ENCODE data around the gene FBLN2.

Gene FBLN2

GRCh38 chr3:13569201-13569600 is 20.3 kb downstream of the FBLN2 start:
- no peak for DNase-seq

DNA sequence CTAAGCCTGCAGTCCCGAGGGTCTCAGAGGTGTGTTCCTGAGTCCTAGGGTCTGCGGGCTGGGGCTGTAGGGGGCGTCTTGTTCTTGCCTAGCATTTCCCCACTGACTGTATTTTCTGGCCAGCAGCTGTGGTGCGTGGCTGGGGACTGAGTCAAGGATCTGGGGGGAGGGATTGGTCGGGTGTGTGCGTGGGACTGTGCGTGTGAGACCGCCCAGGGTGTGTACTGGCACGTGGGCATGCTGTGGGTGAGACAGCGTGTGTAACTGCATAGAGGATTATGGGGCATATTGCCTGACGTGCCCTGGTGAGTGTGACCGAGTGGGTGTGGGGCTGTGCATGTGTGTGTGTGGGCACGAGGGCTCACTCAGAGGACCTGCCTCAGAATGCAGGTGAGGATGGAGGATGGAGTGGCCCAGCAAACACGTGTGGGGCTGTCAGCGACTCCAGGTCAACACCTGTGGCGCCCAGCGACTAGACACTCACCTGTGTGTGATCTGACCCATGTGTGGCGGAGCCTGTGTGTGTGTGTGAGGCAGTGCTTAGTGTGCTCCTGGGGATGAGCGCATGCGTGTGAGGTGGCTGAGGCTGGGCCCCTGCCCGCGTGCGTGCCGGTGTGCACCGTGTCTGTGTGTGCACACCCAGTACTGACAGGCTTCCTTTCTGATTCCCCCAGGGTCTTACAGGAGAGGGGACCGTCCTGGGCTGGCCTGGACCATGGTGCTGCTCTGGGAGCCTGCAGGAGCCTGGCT is 20.9 kb downstream of the FBLN2 start:
- DNase-seq = no peak

GRCh38 chr3:13570391-13571194 is 21.7 kb downstream of the FBLN2 start:
- no peak for DNase-seq

- no peak for DNase-seq
Observed at GRCh38 chr3:13571264-13571663, 22.3 kb downstream of the FBLN2 start.

DNA sequence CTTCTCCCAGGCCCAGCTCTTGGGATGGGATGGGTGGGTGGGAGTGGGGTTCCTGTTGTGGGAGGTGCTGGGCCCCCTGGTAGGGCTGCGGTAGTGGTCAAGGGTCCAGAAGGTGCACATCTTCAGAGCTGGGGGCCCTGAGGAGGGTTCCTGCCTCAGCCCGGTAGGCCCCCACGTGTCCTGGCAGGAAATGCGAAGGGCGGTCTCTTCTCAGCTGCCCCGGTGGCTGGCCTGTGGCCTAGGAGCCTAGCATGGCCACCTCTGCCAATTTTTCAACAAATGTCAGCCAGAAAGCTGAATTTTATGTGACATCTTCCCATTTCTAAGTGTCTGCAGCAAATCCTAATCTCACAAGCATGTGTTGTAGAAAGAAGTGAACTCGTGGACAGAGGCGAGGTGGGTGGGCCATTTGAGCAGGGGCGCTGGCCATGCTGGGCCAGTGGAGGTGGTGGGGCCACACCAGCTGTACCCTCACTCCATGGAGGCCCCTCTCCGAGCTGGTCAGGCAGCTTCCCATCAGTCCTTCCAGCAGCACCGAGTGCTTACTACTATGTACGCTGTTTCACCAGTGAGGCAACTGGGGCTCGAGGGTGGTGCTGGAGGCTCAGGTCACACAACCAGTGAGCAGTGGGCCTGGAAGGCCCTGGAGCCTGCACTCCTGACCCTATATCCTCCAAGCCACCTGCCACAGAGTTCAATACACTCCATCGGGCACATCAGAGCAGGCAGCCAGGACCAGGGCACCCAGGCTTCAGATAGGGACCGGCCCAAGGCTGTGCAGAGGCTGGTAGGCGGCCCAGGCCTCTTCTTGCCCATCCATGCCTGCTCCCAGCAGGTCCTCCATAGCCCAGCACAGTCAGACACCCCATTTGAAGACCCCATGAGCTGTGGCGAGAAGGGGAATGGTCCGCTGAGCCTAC is 23.2 kb downstream of the FBLN2 start:
- no peak for DNase-seq

DNA sequence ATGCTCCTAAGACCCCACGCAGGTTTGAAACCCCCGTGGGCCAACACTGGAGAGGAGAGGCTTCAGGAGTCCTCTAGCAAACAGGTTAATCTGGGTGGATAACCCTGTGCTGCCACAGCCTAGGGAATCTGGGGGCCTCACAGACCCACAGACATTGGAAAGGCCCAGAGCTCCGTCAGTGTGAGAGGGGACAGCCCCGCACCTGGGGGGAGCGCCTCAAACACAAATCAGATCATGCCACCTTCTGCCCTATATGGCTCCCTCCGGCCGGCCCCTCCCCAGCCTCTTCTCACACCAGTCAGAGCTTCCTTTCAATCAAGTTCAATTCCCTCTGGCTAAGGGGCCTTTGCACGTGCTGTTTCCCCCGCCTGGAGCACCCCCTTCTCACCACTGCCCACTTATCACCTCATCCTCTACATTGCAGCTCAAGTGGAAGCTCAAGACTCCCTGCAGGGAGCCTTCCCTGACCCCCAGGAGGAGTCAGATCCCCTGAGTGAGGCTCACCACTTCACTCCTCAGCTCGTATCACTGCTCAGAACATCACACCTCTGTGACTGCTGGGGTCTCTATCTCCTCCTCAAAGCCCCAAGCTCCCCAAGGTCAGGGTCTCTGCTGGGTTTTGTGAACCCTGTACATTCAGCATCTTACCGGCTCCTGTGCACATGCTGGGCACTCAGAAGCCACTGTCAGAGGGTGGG is 24.1 kb downstream of the FBLN2 start:
- DNase-seq = no peak

- DNase-seq = no peak
Observed at GRCh38 chr3:13574083-13574797, 25.3 kb downstream of the FBLN2 start.

DNA sequence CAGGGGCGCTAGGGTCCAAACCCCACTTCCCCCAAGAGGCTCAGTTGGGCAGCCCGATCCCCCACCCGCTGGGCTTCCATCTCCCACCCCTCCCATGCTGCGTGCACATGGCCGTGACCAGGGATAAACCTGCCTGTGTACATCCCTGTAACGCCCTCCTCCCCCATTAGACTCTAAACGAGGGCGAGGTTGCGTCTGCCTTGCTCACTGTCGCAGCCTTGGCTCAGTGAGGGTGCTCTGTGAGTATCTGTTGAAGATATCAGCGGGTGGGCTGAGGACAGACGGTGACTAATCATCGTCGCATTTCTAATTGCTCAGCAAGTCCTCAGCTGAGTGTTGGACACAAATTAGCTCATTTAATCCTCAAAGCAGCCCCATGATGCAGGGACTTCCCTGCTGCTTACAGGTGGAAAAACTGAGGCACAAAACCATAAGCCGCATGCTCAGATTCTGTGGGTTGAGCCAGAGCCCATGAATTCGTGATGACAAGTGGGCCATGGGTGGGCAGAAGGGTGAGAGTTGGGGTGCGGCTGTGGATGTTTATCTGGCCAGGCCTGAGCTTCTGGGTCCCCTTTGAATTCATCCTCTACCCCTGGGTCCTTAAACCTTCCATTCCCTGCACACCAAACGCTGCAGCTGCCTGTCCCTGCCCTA is 26.0 kb downstream of the FBLN2 start:
- no peak for DNase-seq

- no peak for DNase-seq
Observed at GRCh38 chr3:13575459-13576061, 26.6 kb downstream of the FBLN2 start.

- no peak for DNase-seq
Observed at GRCh38 chr3:13577181-13578121, 28.5 kb downstream of the FBLN2 start.

- no peak for DNase-seq
Observed at GRCh38 chr3:13578251-13578650, 29.3 kb downstream of the FBLN2 start.

GRCh38 chr3:13579063-13579462 is 30.1 kb downstream of the FBLN2 start:
- DNase-seq = no peak

- no peak for DNase-seq
Observed at GRCh38 chr3:13580256-13581023, 31.5 kb downstream of the FBLN2 start.

DNA sequence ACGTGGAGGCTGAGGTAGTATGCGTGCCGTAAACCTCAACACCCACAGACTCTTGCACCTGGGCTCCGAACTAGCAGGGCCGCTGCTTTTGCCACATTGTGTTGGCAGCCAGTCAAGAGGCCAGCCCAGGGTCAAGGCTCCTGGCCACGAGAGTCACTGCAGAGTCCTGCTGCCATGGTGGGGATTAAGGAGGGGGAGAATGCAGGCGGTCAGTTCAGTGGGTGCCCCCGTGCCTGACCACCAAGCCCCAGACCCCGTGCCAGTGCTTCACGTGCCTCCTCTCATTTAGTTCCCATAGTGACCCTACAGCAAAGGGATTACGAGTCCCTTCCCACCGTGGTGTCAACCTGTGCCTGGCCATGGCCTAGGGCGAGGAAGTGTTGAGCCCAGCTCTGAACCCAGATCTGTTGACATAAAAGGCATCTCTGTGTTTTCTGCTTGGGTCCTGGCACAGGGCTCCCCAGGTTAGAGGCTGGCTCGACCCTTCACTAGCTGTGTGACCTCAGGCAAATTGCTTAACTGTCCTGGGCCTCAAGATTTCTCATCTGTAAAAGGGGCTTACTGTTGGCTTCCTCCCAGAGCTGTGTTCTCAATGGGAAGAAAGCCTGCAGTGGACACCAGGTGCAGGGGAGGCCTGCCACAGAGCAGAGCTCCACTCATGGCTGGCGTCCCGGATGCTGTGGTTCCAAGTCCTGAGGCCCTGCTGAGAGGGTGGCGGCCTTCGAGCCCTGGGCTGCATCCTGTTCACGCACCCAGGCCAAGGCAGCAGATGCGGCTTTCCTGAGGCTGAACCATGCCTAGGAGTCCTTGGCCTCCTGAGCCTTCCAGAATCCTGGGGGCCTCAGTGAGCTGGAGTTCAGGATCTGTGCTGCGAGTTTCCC is 32.8 kb downstream of the FBLN2 start:
- DNase-seq = no peak

DNA sequence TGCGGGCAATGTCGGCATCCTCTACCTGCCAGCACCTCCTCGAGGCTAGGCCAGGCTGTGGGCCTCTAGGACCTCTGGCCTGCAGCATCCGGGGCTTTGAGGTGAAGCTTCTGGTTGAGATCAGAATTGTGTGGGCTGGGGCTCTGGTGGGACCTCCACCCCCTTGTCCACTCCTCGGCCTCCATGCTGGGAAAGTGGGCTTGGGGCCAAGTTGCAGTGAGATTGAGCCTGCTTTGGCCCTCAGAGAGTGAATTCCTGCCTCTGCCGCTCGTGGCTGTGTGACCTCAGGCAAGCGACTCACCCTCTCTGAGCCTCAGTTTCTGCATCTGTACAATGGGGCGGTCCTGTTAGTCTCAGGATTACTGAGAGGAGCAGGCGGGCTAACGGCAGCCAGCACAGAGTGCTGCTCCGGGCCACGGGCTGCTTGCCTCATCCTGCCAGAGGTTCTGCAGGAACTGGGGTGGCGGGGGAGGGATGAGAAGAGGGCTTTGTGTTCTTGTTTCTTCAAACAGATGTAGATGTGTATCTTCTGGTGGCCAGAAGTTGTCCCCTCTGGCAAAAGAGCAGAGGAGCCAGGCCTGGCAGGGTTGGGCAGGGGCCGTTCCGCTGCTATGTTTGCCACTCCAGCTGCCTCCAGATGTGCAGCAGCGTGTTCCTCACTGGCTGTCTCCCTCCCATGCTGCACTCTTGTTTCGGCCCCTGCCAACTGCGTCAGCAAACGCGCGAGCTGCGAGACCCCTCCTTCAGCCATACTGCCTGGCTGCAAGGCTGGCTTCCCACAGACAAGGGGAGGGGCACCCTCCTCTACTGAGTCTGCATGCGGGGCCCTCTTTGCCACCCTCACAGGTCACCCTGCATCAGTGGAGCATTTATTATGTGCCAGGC is 33.7 kb downstream of the FBLN2 start:
- DNase-seq = no peak

DNA sequence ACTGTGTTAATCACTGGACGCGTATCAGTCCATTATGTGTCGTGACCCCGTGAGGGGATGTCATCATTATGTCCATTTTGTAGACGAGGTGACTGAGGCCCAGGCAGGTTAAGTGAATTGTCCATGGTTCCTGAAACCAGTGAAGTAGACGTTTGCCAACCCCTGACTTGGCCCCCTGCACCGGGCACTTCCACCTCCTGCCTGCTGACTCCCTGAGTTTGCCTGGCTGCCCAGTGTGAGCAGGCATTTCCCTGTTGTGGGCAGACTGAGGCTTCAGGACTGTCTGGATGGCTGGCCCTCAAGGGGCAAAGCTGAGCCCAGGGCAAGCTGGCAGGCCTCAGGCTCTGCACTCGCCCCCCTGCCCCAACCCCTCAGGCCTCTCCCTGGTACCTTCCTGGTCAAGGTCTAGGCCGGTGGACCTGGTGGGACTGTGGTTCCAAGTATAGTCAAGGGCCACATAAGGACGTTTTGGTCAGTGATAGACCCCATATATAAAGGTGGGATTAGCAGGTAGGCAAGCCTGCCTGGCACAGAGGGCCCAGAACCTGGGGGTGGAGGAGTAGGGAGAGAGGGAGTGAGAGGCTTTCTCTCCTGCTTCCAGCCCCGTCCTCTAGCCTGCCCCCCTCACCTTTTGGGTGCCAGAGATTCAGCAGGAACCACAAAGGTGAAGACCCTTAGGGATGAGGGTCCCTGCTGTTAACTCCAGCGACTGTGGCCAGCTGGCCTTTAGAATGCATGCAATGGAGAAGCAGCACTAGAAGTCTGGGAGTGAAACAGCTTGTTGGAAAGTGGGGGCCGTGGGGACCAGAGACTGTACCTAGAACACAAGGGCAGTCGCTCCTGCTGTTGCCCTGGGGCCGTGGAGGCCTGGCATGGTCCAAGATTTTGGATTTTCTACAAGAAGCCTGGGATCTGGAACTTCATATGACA is 34.6 kb downstream of the FBLN2 start:
- DNase-seq = no peak

Measured in SIG-M5 (cell line).